ENCODE results near the gene SUSD4.

Gene SUSD4

DNA sequence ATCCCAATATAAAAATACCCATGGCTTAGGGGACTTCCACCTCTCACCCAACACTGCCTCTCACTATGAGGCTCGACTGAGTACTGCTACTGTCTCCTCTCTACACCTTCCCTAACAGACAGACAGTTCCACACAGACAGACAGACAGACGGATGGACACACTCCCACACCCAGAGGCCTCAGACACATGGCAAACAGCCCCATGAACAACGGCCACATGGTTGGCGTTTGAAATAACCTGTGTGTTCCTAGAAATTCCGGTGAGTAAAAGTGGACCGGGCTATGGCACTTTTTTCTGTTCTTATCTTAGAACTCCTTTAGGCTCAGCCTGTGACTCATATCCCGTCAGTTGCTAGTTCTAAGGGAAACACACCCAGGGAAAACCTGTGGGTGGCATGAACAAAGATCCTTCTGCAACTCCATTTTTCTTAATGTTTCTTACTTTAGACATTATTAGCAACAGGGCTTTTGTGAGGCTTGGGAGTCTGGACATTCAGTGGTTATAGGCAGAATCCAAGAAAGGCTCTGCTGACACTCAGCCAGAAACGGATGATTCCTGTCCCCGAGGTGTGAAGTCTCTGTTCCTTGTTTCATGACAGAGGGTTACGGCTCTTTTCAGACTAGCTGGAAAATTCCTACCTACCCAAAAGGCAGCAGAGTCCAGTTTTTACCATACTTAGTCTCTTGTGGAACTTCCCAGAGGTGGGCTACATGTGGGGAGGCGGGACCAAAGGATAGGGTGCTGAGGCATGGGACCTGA, 130.4 kb downstream of the SUSD4 start:
- Histone ChIP-seq H3K9me3 (ENCODE audit: insufficient read depth, low read depth, low read length) (no peaks in the 10 kb centered on the region), H3K9me2 (replicated peaks; ENCODE audit: low read depth, low read length) (no peaks in the 10 kb centered on the region), H3K4me2 (ENCODE audit: low read depth, low read length, poor library complexity, severe bottlenecking) (no peak overlapping the region), H2AFZ (ENCODE audit: low read length) (no peak overlapping the region), H3K36me3 (ENCODE audit: insufficient read depth, low read length) (no peaks in the 10 kb centered on the region), H3K27me3 (ENCODE audit: insufficient read depth, low read length, poor library complexity, severe bottlenecking) (no peaks in the 10 kb centered on the region), H3K9ac (ENCODE audit: low read depth, low read length, poor library complexity, severe bottlenecking) (no peak overlapping the region), H3K4me3 (ENCODE audit: low read length, poor library complexity, severe bottlenecking) (no peak overlapping the region), H4K20me1 (ENCODE audit: insufficient read depth, low read length, poor library complexity, severe bottlenecking) (no peaks in the 10 kb centered on the region), H3F3A (ENCODE audit: low read depth) (no peaks in the 10 kb centered on the region), H3K79me2 (ENCODE audit: insufficient read depth, low read length) (no peaks in the 10 kb centered on the region), H3K4me1 (ENCODE audit: insufficient read depth, low read length, poor library complexity, severe bottlenecking) (peaks cover 9% of the 10 kb centered on the region)
- TF ChIP-seq, protein P1, sequence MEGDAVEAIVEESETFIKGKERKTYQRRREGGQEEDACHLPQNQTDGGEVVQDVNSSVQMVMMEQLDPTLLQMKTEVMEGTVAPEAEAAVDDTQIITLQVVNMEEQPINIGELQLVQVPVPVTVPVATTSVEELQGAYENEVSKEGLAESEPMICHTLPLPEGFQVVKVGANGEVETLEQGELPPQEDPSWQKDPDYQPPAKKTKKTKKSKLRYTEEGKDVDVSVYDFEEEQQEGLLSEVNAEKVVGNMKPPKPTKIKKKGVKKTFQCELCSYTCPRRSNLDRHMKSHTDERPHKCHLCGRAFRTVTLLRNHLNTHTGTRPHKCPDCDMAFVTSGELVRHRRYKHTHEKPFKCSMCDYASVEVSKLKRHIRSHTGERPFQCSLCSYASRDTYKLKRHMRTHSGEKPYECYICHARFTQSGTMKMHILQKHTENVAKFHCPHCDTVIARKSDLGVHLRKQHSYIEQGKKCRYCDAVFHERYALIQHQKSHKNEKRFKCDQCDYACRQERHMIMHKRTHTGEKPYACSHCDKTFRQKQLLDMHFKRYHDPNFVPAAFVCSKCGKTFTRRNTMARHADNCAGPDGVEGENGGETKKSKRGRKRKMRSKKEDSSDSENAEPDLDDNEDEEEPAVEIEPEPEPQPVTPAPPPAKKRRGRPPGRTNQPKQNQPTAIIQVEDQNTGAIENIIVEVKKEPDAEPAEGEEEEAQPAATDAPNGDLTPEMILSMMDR (conservative IDR thresholded peaks at IDR 0.05; ENCODE audit: low read length), result no peak
- TF ChIP-seq EZH2phosphoT487 (IDR thresholded peaks at IDR 0.05; ENCODE audit: borderline replicate concordance), result no peak

DNA sequence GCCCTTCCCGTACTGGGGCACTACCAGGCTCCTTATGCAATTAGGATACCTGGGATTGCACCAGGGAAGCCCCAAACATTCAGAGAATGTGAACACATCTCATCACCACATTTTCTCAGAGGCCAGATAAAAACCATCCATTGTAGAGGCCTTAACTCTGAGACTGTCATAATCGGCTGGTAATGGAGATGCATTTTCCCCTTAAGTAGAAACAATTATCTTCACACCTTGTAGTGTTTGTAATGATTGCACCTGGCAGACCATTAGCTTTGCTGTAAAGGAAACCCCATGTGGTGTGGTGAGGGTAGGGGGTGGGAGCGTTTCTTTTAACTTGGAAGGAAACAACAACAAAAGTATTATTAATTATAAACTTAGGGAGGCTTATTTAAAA, 131.0 kb downstream of the SUSD4 start:
- Histone ChIP-seq H3K9me2 (replicated peaks; ENCODE audit: low read depth, low read length) (no peaks in the 10 kb centered on the region), H3K4me2 (ENCODE audit: low read depth, low read length, poor library complexity, severe bottlenecking) (no peak overlapping the region), H3K9ac (ENCODE audit: low read depth, low read length, poor library complexity, severe bottlenecking) (no peak overlapping the region), H4K20me1 (ENCODE audit: insufficient read depth, low read length, poor library complexity, severe bottlenecking) (no peaks in the 10 kb centered on the region), H3K4me3 (ENCODE audit: low read length, poor library complexity, severe bottlenecking) (no peak overlapping the region), H3K36me3 (ENCODE audit: insufficient read depth, low read length) (no peaks in the 10 kb centered on the region), H3F3A (ENCODE audit: low read depth) (no peaks in the 10 kb centered on the region), H2AFZ (ENCODE audit: low read length) (no peak overlapping the region), H3K9me3 (ENCODE audit: insufficient read depth, low read depth, low read length) (no peaks in the 10 kb centered on the region), H3K79me2 (ENCODE audit: insufficient read depth, low read length) (no peaks in the 10 kb centered on the region), H3K27me3 (ENCODE audit: insufficient read depth, low read length, poor library complexity, severe bottlenecking) (no peaks in the 10 kb centered on the region), H3K4me1 (ENCODE audit: insufficient read depth, low read length, poor library complexity, severe bottlenecking) (peaks cover 9% of the 10 kb centered on the region)
- TF ChIP-seq EZH2phosphoT487 (IDR thresholded peaks at IDR 0.05; ENCODE audit: borderline replicate concordance), result no peak
- TF ChIP-seq, protein P1 (conservative IDR thresholded peaks at IDR 0.05; ENCODE audit: low read length), result no peak

DNA sequence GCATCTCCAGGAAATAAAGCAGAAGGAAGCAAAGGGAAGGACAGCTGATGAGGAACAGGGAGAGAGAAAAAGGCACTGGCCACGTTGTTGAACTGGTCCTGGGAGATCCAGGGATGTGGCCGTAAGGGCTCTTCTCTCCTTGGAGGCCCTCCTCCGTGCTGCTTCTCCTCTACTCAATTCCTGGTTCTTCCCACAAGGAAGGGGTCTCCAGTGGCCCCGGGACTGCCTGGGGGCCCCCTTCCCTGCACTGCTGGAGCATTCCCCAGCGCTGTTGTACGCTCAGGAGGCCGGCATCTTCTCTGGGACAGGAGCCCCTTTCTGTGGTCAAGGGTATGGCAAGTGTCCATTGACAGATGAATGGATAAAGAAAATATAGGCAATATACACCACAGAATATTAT, 132.4 kb downstream of the SUSD4 start:
- no peaks in the 10 kb centered on the region for H3F3A ChIP-seq (ENCODE audit: low read depth)
- no peak overlapping the region for H3K4me3 ChIP-seq (ENCODE audit: low read length, poor library complexity, severe bottlenecking)
- peaks cover 9% of the 10 kb centered on the region for H3K4me1 ChIP-seq (ENCODE audit: insufficient read depth, low read length, poor library complexity, severe bottlenecking)
- no peaks in the 10 kb centered on the region for H3K79me2 ChIP-seq (ENCODE audit: insufficient read depth, low read length)
- H4K20me1 ChIP-seq (ENCODE audit: insufficient read depth, low read length, poor library complexity, severe bottlenecking), result no peaks in the 10 kb centered on the region
- no peaks in the 10 kb centered on the region for H3K9me3 ChIP-seq (ENCODE audit: insufficient read depth, low read depth, low read length)
- H3K4me2 ChIP-seq (ENCODE audit: low read depth, low read length, poor library complexity, severe bottlenecking), result no peak overlapping the region
- TF ChIP-seq EZH2phosphoT487 (IDR thresholded peaks at IDR 0.05; ENCODE audit: borderline replicate concordance), result no peak
- TF ChIP-seq, protein P1 (conservative IDR thresholded peaks at IDR 0.05; ENCODE audit: low read length), result no peak
- no peaks in the 10 kb centered on the region for H3K9me2 ChIP-seq (replicated peaks; ENCODE audit: low read depth, low read length)
- no peaks in the 10 kb centered on the region for H3K36me3 ChIP-seq (ENCODE audit: insufficient read depth, low read length)
- H3K27me3 ChIP-seq (ENCODE audit: insufficient read depth, low read length, poor library complexity, severe bottlenecking), result no peaks in the 10 kb centered on the region
- H2AFZ ChIP-seq (ENCODE audit: low read length), result no peak overlapping the region
- no peak overlapping the region for H3K9ac ChIP-seq (ENCODE audit: low read depth, low read length, poor library complexity, severe bottlenecking)
